ENCODE data around the gene TMEM134. TPM values are rescaled to one million over a fixed set of nuclear protein-coding genes. Genes with fewer than 3 reads are reported as not detected.
A peak's percentile ranks its signal among the peaks of the same experiment; 100 is the strongest.

TMEM134 gene
- total and polyA plus RNA-seq, 9 of the 15 experiments (the other 6 are each of a cell fraction or from before 2014, with no cell fraction given), result 0.63 to 48.4 (median 10.7) TPM

DNA sequence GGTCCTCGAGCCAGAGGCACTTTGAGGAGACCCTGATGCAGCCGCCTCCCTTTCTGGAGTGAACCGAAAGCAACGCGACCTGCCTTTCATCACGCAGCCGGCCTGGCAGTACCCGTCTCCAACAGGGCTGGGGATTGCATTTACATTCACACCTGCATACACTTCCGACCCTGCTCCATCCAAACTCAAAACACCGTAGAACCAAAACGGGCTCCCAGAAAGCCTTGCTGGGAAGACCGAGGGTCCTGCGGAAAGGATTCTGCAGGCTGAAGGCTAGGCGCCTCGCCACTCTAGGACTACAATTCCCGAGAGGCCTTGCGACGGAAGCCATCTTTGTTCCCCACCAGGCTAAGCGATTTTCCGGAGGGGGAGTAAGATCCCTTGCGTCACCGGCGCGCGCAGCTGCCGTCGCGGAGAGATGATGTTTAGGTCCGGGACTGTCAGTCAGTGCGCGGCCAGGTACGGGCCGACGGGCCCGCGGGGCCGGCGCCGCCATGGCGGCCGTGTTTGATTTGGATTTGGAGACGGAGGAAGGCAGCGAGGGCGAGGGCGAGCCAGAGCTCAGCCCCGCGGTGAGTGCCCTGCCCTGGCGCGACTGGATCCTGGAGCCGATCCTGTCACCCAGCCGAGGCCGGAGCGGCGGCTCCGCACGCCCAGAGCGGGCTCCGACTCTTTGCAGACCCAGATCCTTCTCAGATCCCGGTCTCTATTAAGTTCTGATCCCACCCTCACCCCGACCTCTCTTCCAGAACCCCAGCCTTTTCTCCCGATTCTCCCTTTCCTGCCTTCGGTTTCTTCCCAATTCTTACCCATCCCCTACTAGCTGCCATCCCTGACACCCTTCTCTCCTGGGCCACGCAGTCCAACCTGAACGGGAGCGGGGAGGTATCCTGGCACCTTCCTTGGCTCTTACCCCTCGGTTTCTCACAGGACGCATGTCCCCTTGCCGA, 40.7 kb downstream of the TMEM134 start, which contains the start of gene RPS6KB2 (continued):
- TF ChIP-seq, protein P1, sequence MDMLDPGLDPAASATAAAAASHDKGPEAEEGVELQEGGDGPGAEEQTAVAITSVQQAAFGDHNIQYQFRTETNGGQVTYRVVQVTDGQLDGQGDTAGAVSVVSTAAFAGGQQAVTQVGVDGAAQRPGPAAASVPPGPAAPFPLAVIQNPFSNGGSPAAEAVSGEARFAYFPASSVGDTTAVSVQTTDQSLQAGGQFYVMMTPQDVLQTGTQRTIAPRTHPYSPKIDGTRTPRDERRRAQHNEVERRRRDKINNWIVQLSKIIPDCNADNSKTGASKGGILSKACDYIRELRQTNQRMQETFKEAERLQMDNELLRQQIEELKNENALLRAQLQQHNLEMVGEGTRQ (CRISPR knock-in tag; IDR thresholded peaks at IDR 0.05), result no peak
- TF ChIP-seq, protein P2, sequence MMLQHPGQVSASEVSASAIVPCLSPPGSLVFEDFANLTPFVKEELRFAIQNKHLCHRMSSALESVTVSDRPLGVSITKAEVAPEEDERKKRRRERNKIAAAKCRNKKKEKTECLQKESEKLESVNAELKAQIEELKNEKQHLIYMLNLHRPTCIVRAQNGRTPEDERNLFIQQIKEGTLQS (IDR thresholded peaks at IDR 0.05), result peak; percentile 89
- TF ChIP-seq, protein P2 (CRISPR knock-in tag; conservative IDR thresholded peaks at IDR 0.05), result 0 out of 2 replicates have a peak, but pooled peaks have one; percentile 59
- TF ChIP-seq SMARCA5 (IDR thresholded peaks at IDR 0.05) (no peak), LEF1 (IDR thresholded peaks at IDR 0.05) (no peak), ZC3H11A (IDR thresholded peaks at IDR 0.05; ENCODE audit: low read depth, low read length) (no peak), ZNF589 (CRISPR knock-in tag; IDR thresholded peaks at IDR 0.05; ENCODE audit: low read depth) (no peak), MAFK (IDR thresholded peaks at IDR 0.05; ENCODE audit: low read length) (no peak), KLF10 (CRISPR knock-in tag; IDR thresholded peaks at IDR 0.05) (no peak), TAF7 (tag; IDR thresholded peaks at IDR 0.05) (no peak), MEIS2 (IDR thresholded peaks at IDR 0.05; ENCODE audit: partially characterized antibody) (peak; percentile 78), ATF7 (IDR thresholded peaks at IDR 0.05) (peak; percentile 92)
- TF ChIP-seq, protein P3, sequence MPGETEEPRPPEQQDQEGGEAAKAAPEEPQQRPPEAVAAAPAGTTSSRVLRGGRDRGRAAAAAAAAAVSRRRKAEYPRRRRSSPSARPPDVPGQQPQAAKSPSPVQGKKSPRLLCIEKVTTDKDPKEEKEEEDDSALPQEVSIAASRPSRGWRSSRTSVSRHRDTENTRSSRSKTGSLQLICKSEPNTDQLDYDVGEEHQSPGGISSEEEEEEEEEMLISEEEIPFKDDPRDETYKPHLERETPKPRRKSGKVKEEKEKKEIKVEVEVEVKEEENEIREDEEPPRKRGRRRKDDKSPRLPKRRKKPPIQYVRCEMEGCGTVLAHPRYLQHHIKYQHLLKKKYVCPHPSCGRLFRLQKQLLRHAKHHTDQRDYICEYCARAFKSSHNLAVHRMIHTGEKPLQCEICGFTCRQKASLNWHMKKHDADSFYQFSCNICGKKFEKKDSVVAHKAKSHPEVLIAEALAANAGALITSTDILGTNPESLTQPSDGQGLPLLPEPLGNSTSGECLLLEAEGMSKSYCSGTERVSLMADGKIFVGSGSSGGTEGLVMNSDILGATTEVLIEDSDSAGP (CRISPR knock-in tag; IDR thresholded peaks at IDR 0.05), result no peak
- TF ChIP-seq, protein P4, sequence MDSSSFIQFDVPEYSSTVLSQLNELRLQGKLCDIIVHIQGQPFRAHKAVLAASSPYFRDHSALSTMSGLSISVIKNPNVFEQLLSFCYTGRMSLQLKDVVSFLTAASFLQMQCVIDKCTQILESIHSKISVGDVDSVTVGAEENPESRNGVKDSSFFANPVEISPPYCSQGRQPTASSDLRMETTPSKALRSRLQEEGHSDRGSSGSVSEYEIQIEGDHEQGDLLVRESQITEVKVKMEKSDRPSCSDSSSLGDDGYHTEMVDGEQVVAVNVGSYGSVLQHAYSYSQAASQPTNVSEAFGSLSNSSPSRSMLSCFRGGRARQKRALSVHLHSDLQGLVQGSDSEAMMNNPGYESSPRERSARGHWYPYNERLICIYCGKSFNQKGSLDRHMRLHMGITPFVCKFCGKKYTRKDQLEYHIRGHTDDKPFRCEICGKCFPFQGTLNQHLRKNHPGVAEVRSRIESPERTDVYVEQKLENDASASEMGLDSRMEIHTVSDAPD (CRISPR knock-in tag; IDR thresholded peaks at IDR 0.05), result no peak
- TF ChIP-seq, protein P5, sequence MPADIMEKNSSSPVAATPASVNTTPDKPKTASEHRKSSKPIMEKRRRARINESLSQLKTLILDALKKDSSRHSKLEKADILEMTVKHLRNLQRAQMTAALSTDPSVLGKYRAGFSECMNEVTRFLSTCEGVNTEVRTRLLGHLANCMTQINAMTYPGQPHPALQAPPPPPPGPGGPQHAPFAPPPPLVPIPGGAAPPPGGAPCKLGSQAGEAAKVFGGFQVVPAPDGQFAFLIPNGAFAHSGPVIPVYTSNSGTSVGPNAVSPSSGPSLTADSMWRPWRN (IDR thresholded peaks at IDR 0.05; ENCODE audit: low read depth), result no peak
- TF ChIP-seq, protein P6, sequence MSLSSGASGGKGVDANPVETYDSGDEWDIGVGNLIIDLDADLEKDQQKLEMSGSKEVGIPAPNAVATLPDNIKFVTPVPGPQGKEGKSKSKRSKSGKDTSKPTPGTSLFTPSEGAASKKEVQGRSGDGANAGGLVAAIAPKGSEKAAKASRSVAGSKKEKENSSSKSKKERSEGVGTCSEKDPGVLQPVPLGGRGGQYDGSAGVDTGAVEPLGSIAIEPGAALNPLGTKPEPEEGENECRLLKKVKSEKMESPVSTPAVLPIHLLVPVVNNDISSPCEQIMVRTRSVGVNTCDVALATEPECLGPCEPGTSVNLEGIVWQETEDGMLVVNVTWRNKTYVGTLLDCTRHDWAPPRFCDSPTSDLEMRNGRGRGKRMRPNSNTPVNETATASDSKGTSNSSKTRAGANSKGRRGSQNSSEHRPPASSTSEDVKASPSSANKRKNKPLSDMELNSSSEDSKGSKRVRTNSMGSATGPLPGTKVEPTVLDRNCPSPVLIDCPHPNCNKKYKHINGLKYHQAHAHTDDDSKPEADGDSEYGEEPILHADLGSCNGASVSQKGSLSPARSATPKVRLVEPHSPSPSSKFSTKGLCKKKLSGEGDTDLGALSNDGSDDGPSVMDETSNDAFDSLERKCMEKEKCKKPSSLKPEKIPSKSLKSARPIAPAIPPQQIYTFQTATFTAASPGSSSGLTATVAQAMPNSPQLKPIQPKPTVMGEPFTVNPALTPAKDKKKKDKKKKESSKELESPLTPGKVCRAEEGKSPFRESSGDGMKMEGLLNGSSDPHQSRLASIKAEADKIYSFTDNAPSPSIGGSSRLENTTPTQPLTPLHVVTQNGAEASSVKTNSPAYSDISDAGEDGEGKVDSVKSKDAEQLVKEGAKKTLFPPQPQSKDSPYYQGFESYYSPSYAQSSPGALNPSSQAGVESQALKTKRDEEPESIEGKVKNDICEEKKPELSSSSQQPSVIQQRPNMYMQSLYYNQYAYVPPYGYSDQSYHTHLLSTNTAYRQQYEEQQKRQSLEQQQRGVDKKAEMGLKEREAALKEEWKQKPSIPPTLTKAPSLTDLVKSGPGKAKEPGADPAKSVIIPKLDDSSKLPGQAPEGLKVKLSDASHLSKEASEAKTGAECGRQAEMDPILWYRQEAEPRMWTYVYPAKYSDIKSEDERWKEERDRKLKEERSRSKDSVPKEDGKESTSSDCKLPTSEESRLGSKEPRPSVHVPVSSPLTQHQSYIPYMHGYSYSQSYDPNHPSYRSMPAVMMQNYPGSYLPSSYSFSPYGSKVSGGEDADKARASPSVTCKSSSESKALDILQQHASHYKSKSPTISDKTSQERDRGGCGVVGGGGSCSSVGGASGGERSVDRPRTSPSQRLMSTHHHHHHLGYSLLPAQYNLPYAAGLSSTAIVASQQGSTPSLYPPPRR (CRISPR knock-in tag; IDR thresholded peaks at IDR 0.05; ENCODE audit: borderline replicate concordance), result no peak

Data from K562 (cell line).